Tibial artery (tissue), 4 donors: ENCODE measurements around the gene ADAMTSL2.
A peak's percentile ranks its signal among the peaks of the same experiment; 100 is the strongest.

Source experiments
- DNase-seq, 2 donors: peaks; one replicate each; pipeline ENCODE4 v3.0.0-alpha.2; 2019
- H3K27ac ChIP-seq, 2 donors: fragments of 200-600 bp; sonication (generic) in 1 of 2; 1 replicate in 1 of 2; 2 replicates in 1 of 2; pipeline ENCODE4 v1.5.1; 2018 to 2019; ENCODE audit warnings: mild to moderate bottlenecking in 1 of 2
- H3K27me3 ChIP-seq, 2 donors: fragments of 200-600 bp; sonication (generic) in 1 of 2; one replicate each; pipeline versions ENCODE4 v1.5.1 to v1.6.0; 2016 to 2019
- H3K36me3 ChIP-seq, 3 donors: fragments of 200-600 bp; sonication (generic) in 2 of 3; one replicate each; pipeline ENCODE4 v1.5.1; 2016 to 2019; ENCODE audit warnings: mild to moderate bottlenecking in 2 of 3
- H3K4me1 ChIP-seq, 4 donors: fragments of 200-600 bp; sonication (generic) in 2 of 4; 1 replicate in 3 of 4; 2 replicates in 1 of 4; pipeline ENCODE4 v1.5.1; 2016 to 2019
- H3K4me3 ChIP-seq, 2 donors: fragments of 200-600 bp; sonication (generic) in 1 of 2; 1 replicate in 1 of 2; 2 replicates in 1 of 2; pipeline ENCODE4 v1.5.1; 2018 to 2019; ENCODE audit warnings: mild to moderate bottlenecking in 2 of 2
- H3K9me3 ChIP-seq, 3 donors: fragments of 200-600 bp; sonication (generic) in 1 of 3; one replicate each; pipeline ENCODE4 v1.5.1; 2016 to 2019
- CTCF ChIP-seq, 2 experiments: fragments of 200-600 bp in 1 of 2; fragments of 450-650 bp in 1 of 2; IDR thresholded peaks; one replicate each; pipeline ENCODE4 v1.5.1; 2017 to 2019; ENCODE audit warnings: antibody characterized with exemption in 2 of 2, mild to moderate bottlenecking in 1 of 2, moderate library complexity in 1 of 2
- intact Hi-C: fragments of 100-400 bp; cut with DNase I; formaldehyde crosslinking; loops from one replicate; pipeline ENCODE4 v1.15.0; 2023; ENCODE audit warnings: low total_unique reads

The ADAMTSL2 gene

GRCh38 chr9:133492061-133493021 lies 42.2 kb upstream of the ADAMTSL2 start:
- DNase-seq, result no peak
- Histone ChIP-seq H3K27me3 (peaks cover 0 to 21% of the 10 kb centered on the region in 2 donors), H3K27ac (peak overlapping the region; percentile 42 to 65), H3K9me3 (no peaks in the 10 kb centered on the region), H3K4me3 (no peak overlapping the region), H3K4me1 (peaks cover 7 to 28% (median 19%) of the 10 kb centered on the region in 4 donors), H3K36me3 (no peaks in the 10 kb centered on the region)
- no peak for TF ChIP-seq CTCF (IDR thresholded peaks at IDR 0.05)
- intact Hi-C loops, result no loop called here

- H3K27ac ChIP-seq, result no peak overlapping the region
- H3K4me1 ChIP-seq, result peaks cover 7 to 28% (median 19%) of the 10 kb centered on the region in 4 donors
- H3K9me3 ChIP-seq, result no peaks in the 10 kb centered on the region
- H3K36me3 ChIP-seq, result no peaks in the 10 kb centered on the region
- no peak for TF ChIP-seq CTCF (IDR thresholded peaks at IDR 0.05)
- no peak overlapping the region for H3K4me3 ChIP-seq
- DNase-seq, result no peak
- H3K27me3 ChIP-seq, result peaks cover 0 to 15% of the 10 kb centered on the region in 2 donors
- intact Hi-C loops, result no loop called here
These were observed 41.1 kb upstream of the ADAMTSL2 start for GRCh38 chr9:133493428-133493827.

GRCh38 chr9:133493845-133494540 lies 40.5 kb upstream of the ADAMTSL2 start:
- no peaks in the 10 kb centered on the region for H3K36me3 ChIP-seq
- H3K4me3 ChIP-seq, result no peak overlapping the region
- no peak for DNase-seq
- H3K4me1 ChIP-seq, result peaks cover 7 to 28% (median 19%) of the 10 kb centered on the region in 4 donors
- peaks cover 0 to 20% of the 10 kb centered on the region in 2 donors for H3K27me3 ChIP-seq
- no peaks in the 10 kb centered on the region for H3K9me3 ChIP-seq
- TF ChIP-seq CTCF (IDR thresholded peaks at IDR 0.05), result no peak
- no peak overlapping the region for H3K27ac ChIP-seq
- intact Hi-C loops, result no loop called here

GRCh38 chr9:133494636-133495326 lies 39.7 kb upstream of the ADAMTSL2 start:
- Histone ChIP-seq H3K9me3 (no peaks in the 10 kb centered on the region), H3K27me3 (peaks cover 0 to 26% of the 10 kb centered on the region in 2 donors), H3K4me3 (no peak overlapping the region), H3K27ac (no peak overlapping the region), H3K36me3 (no peaks in the 10 kb centered on the region), H3K4me1 (peaks cover 7 to 28% (median 19%) of the 10 kb centered on the region in 4 donors)
- intact Hi-C loops, result no loop called here
- no peak for TF ChIP-seq CTCF (IDR thresholded peaks at IDR 0.05)
- DNase-seq, result no peak
